Dermis microvascular lymphatic vessel endothelial cell (primary cell): ENCODE measurements around the gene CHST4. TPM values are rescaled to one million over a fixed set of nuclear protein-coding genes. Genes with fewer than 3 reads are reported as not detected.
"Not testable (repeated sequence)": the region's sequence is repeated elsewhere in the genome, so short reads cannot be mapped to it uniquely, and the experiment has no call there.

ENCODE experiments used
- DNase-seq, 2 donors: peaks; one replicate each; pipeline versions ENCODE4 v3.0.0 to v3.0.0-alpha.2; 2010; ENCODE audit warnings: low read depth in 2 of 2
- total RNA-seq: library from RNA; depleted of rRNA; stranded (reverse); fragments of >200 nt; gene quantifications from 2 replicates; pipeline ENCODE4 v1.2.1, GENCODE V29; 2014

CHST4 gene
- total RNA-seq: not detected in 2 replicates

GRCh38 chr16:71526111-71526631 is at the start of gene CHST4:
CHST4 (plus strand) TSS chr16:71526426; CDS start chr16:71536678, 10,252 bp downstream.
- no peak for DNase-seq

GRCh38 chr16:71476457-71477124 is 49.6 kb upstream of the CHST4 start:
- no peak for DNase-seq

- DNase-seq: peak in 1 of 2 donors; percentile 45
Observed at GRCh38 chr16:71479420-71479819, 46.8 kb upstream of the CHST4 start.

GRCh38 chr16:71480956-71481355 is 45.3 kb upstream of the CHST4 start:
- DNase-seq: no peak

GRCh38 chr16:71482569-71482968 is 43.7 kb upstream of the CHST4 start:
- DNase-seq: no peak

GRCh38 chr16:71484006-71484893 is 42.0 kb upstream of the CHST4 start:
- peak; percentile 90 to 91 for DNase-seq

- DNase-seq: no peak
Observed at GRCh38 chr16:71489122-71489521, 37.1 kb upstream of the CHST4 start, which contains the start of gene ZNF19. ZNF19 (minus strand) TSS chr16:71489324; CDS start chr16:71482114, 7,210 bp downstream.

- DNase-seq: no peak
Observed at GRCh38 chr16:71490361-71490760, 35.9 kb upstream of the CHST4 start.

GRCh38 chr16:71491054-71491453 is 35.2 kb upstream of the CHST4 start:
- no peak for DNase-seq

GRCh38 chr16:71492786-71493185 is 33.4 kb upstream of the CHST4 start:
- no peak for DNase-seq

GRCh38 chr16:71493213-71493612 is 33.0 kb upstream of the CHST4 start:
- DNase-seq: no peak

GRCh38 chr16:71498031-71498430 is 28.2 kb upstream of the CHST4 start:
- no peak for DNase-seq

GRCh38 chr16:71499775-71500364 is 26.4 kb upstream of the CHST4 start:
- DNase-seq: peak; percentile 54 to 64

- DNase-seq: no peak
Observed at GRCh38 chr16:71500964-71501363, 25.3 kb upstream of the CHST4 start.

- DNase-seq: no peak
Observed at GRCh38 chr16:71501547-71501946, 24.7 kb upstream of the CHST4 start.

GRCh38 chr16:71504051-71504450 is 22.2 kb upstream of the CHST4 start:
- DNase-seq: not testable (repeated sequence)

GRCh38 chr16:71504901-71505300 is 21.3 kb upstream of the CHST4 start:
- no peak for DNase-seq

- no peak for DNase-seq
Observed at GRCh38 chr16:71507061-71507460, 19.2 kb upstream of the CHST4 start.

- no peak for DNase-seq
Observed at GRCh38 chr16:71513302-71513701, 12.9 kb upstream of the CHST4 start.

GRCh38 chr16:71514476-71514875 is 11.8 kb upstream of the CHST4 start:
- no peak for DNase-seq

GRCh38 chr16:71515026-71515425 is 11.2 kb upstream of the CHST4 start:
- DNase-seq: no peak

- no peak for DNase-seq
Observed at GRCh38 chr16:71520550-71520949, 5.7 kb upstream of the CHST4 start.
